ENCODE measurements around the gene RNF11.

- no peak for TF ChIP-seq CTCF (IDR thresholded peaks at IDR 0.05)
- TF ChIP-seq POLR2A (IDR thresholded peaks at IDR 0.05): no peak
- no peak for TF ChIP-seq POLR2AphosphoS5 (IDR thresholded peaks at IDR 0.05)
Observed at GRCh38 chr1:51301844-51302162, 65.7 kb downstream of the RNF11 start.

Data from sigmoid colon (tissue), 4 donors.